WERI-Rb-1 (cell line): ENCODE data around the gene DHX30.
"Not testable (repeated sequence)": the region's sequence is repeated elsewhere in the genome, so short reads cannot be mapped to it uniquely, and the experiment has no call there.

ENCODE experiments used
- DNase-seq: peaks from one replicate; pipeline ENCODE4 v3.0.0-alpha.2; 2020
- H3K27ac ChIP-seq: fragments of 250-450 bp; sonication (Bioruptor Pico); 2 replicates; pipeline ENCODE4 v1.5.1; 2020; ENCODE audit warnings: mild to moderate bottlenecking, moderate library complexity
- H3K27me3 ChIP-seq: fragments of 250-450 bp; sonication (Bioruptor Pico); 2 replicates; pipeline ENCODE4 v1.5.1; 2021; ENCODE audit warnings: mild to moderate bottlenecking, low read depth, moderate library complexity; ENCODE audit not compliant: insufficient read depth, severe bottlenecking
- H3K36me3 ChIP-seq: fragments of 250-450 bp; sonication (Bioruptor Pico); 2 replicates; pipeline ENCODE4 v1.5.1; 2020; ENCODE audit warnings: mild to moderate bottlenecking, moderate library complexity
- H3K4me3 ChIP-seq: 2 replicates; pipeline ENCODE4 v1.5.1; 2011; ENCODE audit warnings: low read depth, mild to moderate bottlenecking, control low read depth, low read length
- H3K9me3 ChIP-seq: fragments of 250-450 bp; sonication (Bioruptor Pico); 2 replicates; pipeline ENCODE4 v1.5.1; 2021; ENCODE audit warnings: mild to moderate bottlenecking, moderate library complexity; ENCODE audit not compliant: severe bottlenecking
- TF ChIP-seq, protein P1 (sequence below): IDR thresholded peaks from 2 replicates; pipeline ENCODE4 v1.5.1; 2011; ENCODE audit warnings: low read depth, mild to moderate bottlenecking, control low read depth, inconsistent platforms, low read length

Gene DHX30

DNA sequence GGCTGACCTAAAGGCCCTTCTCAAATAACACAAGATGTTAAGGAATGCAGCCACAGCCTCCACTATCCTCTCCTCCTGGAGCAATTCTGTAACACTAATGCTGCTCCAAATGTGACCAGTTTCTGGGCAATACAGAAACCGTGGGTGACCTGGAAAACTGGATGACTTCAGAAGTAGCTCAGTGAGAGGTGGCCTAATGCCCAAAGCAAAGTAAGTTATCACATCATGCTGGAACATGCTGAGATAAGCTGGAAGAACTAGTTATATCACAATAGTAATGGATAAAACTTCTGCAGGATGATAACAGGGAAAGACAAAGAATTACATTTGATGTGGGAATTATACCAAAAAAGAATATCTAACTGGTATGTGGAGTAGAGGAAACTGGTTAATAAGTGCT is 72.0 kb downstream of the DHX30 start:
- DNase-seq: no peak
- H3K9me3 ChIP-seq: no peaks in the 10 kb centered on the region
- TF ChIP-seq, protein P1, sequence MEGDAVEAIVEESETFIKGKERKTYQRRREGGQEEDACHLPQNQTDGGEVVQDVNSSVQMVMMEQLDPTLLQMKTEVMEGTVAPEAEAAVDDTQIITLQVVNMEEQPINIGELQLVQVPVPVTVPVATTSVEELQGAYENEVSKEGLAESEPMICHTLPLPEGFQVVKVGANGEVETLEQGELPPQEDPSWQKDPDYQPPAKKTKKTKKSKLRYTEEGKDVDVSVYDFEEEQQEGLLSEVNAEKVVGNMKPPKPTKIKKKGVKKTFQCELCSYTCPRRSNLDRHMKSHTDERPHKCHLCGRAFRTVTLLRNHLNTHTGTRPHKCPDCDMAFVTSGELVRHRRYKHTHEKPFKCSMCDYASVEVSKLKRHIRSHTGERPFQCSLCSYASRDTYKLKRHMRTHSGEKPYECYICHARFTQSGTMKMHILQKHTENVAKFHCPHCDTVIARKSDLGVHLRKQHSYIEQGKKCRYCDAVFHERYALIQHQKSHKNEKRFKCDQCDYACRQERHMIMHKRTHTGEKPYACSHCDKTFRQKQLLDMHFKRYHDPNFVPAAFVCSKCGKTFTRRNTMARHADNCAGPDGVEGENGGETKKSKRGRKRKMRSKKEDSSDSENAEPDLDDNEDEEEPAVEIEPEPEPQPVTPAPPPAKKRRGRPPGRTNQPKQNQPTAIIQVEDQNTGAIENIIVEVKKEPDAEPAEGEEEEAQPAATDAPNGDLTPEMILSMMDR: no peak
- no peaks in the 10 kb centered on the region for H3K27me3 ChIP-seq
- peaks cover 31% of the 10 kb centered on the region for H3K36me3 ChIP-seq
- H3K4me3 ChIP-seq: no peak overlapping the region
- no peak overlapping the region for H3K27ac ChIP-seq

DNA sequence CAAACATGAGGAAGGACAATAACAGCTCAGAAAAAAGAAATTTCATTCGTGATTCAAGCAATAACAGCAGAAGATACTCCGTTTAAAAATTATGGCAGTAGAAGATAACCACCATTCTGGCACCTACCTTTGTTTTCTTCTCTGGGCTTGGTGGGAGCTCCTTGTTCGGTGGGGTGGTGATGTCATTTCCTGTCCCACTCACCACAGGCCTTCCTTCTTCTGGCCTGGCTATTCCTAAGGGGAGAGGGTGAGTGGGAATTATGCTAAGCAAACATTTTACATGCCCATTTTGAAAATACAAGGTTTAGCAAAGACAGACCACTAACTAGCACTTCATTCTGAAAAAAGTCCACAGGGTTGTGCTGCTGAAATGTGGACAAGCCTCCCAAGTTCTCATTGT is 74.4 kb downstream of the DHX30 start:
- no peak for DNase-seq
- no peak overlapping the region for H3K4me3 ChIP-seq
- TF ChIP-seq, protein P1: no peak
- H3K36me3 ChIP-seq: peaks cover 10% of the 10 kb centered on the region
- no peak overlapping the region for H3K27ac ChIP-seq
- no peaks in the 10 kb centered on the region for H3K27me3 ChIP-seq
- no peaks in the 10 kb centered on the region for H3K9me3 ChIP-seq

DNA sequence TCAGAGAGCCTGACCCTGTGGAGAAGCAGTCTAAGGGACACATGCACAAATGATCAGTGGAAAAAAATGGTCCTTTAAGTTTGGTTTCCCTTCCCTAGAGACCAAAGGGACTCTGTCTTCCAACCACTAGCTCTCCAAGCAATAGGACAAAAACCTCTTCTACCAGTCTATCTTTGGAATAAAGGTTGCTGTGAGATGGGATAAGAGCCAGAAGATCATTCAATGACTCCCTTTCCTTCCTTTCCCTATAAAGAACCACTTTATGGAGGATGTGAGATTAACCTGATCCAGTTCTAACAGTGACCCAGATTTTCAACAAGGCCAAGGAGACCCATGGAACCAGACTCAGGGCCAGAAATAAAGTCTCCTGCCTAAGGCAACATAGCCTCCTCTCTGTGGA is 74.8 kb downstream of the DHX30 start:
- H3K36me3 ChIP-seq: peaks cover 9% of the 10 kb centered on the region; the same call in 1 of the 2 replicates
- DNase-seq: no peak
- H3K27ac ChIP-seq: no peak overlapping the region
- H3K4me3 ChIP-seq: no peak overlapping the region
- no peaks in the 10 kb centered on the region for H3K9me3 ChIP-seq
- no peaks in the 10 kb centered on the region for H3K27me3 ChIP-seq
- TF ChIP-seq, protein P1: no peak

DNA sequence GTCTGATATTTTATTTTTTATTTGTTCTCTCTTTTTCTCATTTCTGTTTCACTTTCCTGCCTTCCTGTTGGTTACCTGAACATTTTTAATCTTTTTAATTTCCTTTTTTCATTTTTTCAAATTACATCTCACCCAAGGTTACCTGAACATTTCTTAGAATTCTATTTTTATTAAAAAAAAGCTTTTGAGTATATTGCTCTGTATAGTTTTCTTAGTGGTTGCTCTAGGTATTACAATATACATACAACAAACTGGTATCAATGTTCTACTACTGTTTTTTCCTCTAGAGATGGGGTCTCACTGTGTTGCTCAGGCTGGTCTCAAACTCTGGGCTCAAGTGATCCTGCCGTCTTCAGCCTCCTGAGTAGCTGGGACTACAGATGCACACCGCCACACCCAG is 79.4 kb downstream of the DHX30 start:
- no peaks in the 10 kb centered on the region; the same call in 1 of the 2 replicates for H3K36me3 ChIP-seq
- TF ChIP-seq, protein P1: no peak
- no peak for DNase-seq

DNA sequence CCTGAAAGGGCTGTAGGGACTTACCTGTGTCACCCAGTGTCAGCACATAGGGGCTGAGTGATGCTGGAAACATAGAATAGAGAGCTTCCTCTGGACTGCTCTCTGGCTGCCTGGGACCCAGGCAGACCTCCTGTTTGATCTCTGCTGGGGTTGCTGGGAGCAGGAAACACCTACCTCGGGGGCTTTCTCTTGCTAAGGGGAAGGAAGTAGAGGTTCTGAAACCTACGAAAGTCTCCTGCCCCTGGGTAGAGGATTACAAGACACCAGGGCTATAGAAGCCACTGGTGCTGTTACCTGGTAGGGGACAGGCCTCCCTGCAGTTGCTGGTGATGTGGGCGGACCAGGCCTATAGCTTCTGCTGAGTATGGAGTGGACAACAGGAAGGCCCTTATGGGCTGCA is 81.7 kb downstream of the DHX30 start:
- H3K9me3 ChIP-seq: no peaks in the 10 kb centered on the region
- no peak overlapping the region for H3K4me3 ChIP-seq
- no peak overlapping the region for H3K27ac ChIP-seq
- no peaks in the 10 kb centered on the region for H3K27me3 ChIP-seq
- H3K36me3 ChIP-seq: peaks cover 8% of the 10 kb centered on the region
- no peak for DNase-seq
- TF ChIP-seq, protein P1: no peak

More for the DNA sequence above, 79.4 kb downstream of the DHX30 start:
- Histone ChIP-seq H3K27me3 (no peaks in the 10 kb centered on the region), H3K4me3 (no peak overlapping the region), H3K9me3 (no peaks in the 10 kb centered on the region), H3K27ac (no peak overlapping the region)

DNA sequence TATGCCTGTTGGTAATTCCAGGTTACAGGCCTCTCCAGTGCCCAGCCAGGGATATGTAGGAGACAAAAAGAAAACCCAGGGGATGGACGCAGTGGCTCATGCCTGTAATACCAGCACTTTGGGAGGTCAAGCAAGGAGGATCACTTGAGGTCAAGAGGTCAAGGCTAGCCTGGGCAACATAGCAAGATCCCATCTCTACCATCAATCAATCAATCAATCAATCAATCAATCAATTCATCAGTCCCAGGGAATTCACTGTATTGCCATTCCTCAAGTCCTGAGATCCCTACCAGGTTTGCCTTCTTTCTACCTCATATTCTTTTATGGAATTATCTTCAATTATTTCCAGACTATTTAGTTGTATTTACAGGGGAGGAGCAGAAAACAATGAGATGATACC is 82.2 kb downstream of the DHX30 start:
- peaks cover 8% of the 10 kb centered on the region for H3K36me3 ChIP-seq
- no peak overlapping the region for H3K4me3 ChIP-seq
- TF ChIP-seq, protein P1: no peak
- no peak overlapping the region for H3K27ac ChIP-seq
- no peak for DNase-seq
- H3K9me3 ChIP-seq: no peaks in the 10 kb centered on the region
- no peaks in the 10 kb centered on the region for H3K27me3 ChIP-seq

DNA sequence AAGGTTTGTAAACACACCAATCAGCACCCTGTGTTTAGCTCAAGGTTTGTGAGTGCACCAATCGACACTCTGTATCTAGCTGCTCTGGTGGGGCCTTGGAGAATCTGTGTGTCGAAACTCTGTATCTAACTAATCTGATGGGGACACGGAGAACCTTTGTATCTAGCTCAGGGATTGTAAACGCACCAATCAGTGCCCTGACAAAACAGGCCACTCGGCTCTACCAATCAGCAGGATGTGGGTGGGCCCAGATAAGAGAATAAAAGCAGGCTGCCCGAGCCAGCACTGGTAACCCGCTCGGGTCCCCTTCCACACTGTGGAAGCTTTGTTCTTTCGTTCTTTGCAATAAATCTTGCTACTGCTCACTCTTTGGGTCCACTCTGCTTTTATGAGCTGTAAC is 85.1 kb downstream of the DHX30 start:
- H3K4me3 ChIP-seq: not testable (repeated sequence)

More for the DNA sequence above, 85.1 kb downstream of the DHX30 start:
- H3K9me3 ChIP-seq, DNase-seq, H3K27ac ChIP-seq, H3K27me3 ChIP-seq: not testable (repeated sequence)
- peaks cover 12% of the 10 kb centered on the region for H3K36me3 ChIP-seq
